Prostate gland (tissue), 2 donors: ENCODE measurements around the gene ALDH1A2.

Source experiments
- CTCF ChIP-seq, 4 experiments: fragments of 200-600 bp in 2 of 4; fragments of 450-650 bp in 2 of 4; sonication (generic) in 2 of 4; IDR thresholded peaks; 1 replicate in 3 of 4; 2 replicates in 1 of 4; pipeline ENCODE4 v1.5.1; 2016 to 2019; ENCODE audit warnings: antibody characterized with exemption in 4 of 4, mild to moderate bottlenecking in 2 of 4, moderate library complexity in 2 of 4
- POLR2A ChIP-seq: fragments of 450-650 bp; IDR thresholded peaks from one replicate; pipeline ENCODE4 v1.6.1; 2016; ENCODE audit warnings: antibody characterized with exemption, mild to moderate bottlenecking

- TF ChIP-seq CTCF (IDR thresholded peaks at IDR 0.05) (no peak), POLR2A (no peak)
These were observed 48.9 kb upstream of the ALDH1A2 start for GRCh38 chr15:58114388-58114787.
